GM23338 (cell line): ENCODE measurements around the gene GIPC2. TPM values are rescaled to one million over a fixed set of nuclear protein-coding genes. Genes with fewer than 3 reads are reported as not detected.

ENCODE experiments used
- ATAC-seq: fragments of 200-7000 bp; cut with Tn5 transposase; 3 replicates; pipeline ENCODE4 v1.9.1; 2020
- DNase-seq: peaks from one replicate; pipeline ENCODE4 v3.0.0-alpha.2; 2015; ENCODE audit warnings: low spot score
- H2AFZ ChIP-seq: fragments of 200-600 bp; sonication (generic); 2 replicates; pipeline ENCODE4 v1.8.0; 2016; ENCODE audit warnings: antibody characterized with exemption, mild to moderate bottlenecking, moderate library complexity
- H3F3A ChIP-seq: fragments of 200-600 bp; sonication (generic); replicated peaks from 2 replicates; pipeline ENCODE4 v1.8.0; 2017; ENCODE audit warnings: antibody characterized with exemption, mixed run types, low read depth
- H3K27ac ChIP-seq: fragments of 200-600 bp; sonication (generic); 2 replicates; pipeline ENCODE4 v1.6.1; 2016; ENCODE audit warnings: low read depth
- H3K27me3 ChIP-seq: fragments of 200-600 bp; sonication (generic); 2 replicates; pipeline ENCODE4 v1.8.0; 2016; ENCODE audit warnings: mild to moderate bottlenecking, mixed run types, moderate library complexity; ENCODE audit not compliant: insufficient read depth
- H3K36me3 ChIP-seq: fragments of 200-600 bp; sonication (generic); 2 replicates; pipeline ENCODE4 v1.8.0; 2016; ENCODE audit warnings: mild to moderate bottlenecking; ENCODE audit not compliant: insufficient read depth
- H3K4me1 ChIP-seq: fragments of 200-600 bp; sonication (generic); 2 replicates; pipeline ENCODE4 v1.8.0; 2016; ENCODE audit warnings: mild to moderate bottlenecking, moderate library complexity; ENCODE audit not compliant: insufficient read depth
- H3K4me2 ChIP-seq: fragments of 200-600 bp; sonication (generic); 2 replicates; pipeline ENCODE4 v1.7.1; 2017; ENCODE audit warnings: mixed run types
- H3K4me3 ChIP-seq: fragments of 200-600 bp; sonication (generic); 2 replicates; pipeline ENCODE4 v1.6.1; 2016; ENCODE audit warnings: mixed run types
- H3K79me2 ChIP-seq: fragments of 200-600 bp; sonication (generic); replicated peaks from 2 replicates; pipeline ENCODE4 v1.8.0; 2017; ENCODE audit warnings: mild to moderate bottlenecking; ENCODE audit not compliant: insufficient read depth
- H3K9me2 ChIP-seq: fragments of 200-600 bp; sonication (generic); 2 replicates; pipeline ENCODE4 v1.8.0; 2017; ENCODE audit not compliant: insufficient read depth
- H4K20me1 ChIP-seq: fragments of 200-600 bp; sonication (generic); replicated peaks from 2 replicates; pipeline ENCODE4 v1.8.0; 2017; ENCODE audit warnings: mild to moderate bottlenecking; ENCODE audit not compliant: insufficient read depth
- H3K27ac Mint-ChIP-seq: 2 replicates; pipeline ENCODE4 v1.8.0; 2020; ENCODE audit warnings: inconsistent platforms, mild to moderate bottlenecking, moderate library complexity, mixed read lengths
- H3K27me3 Mint-ChIP-seq: 3 replicates; pipeline ENCODE4 v1.8.0; 2022; ENCODE audit warnings: low read depth, mild to moderate bottlenecking, moderate library complexity, mixed read lengths, inconsistent platforms; ENCODE audit not compliant: insufficient read depth, poor library complexity
- H3K36me3 Mint-ChIP-seq: 3 replicates; pipeline ENCODE4 v1.8.0; 2021; ENCODE audit warnings: low read depth, mild to moderate bottlenecking, inconsistent platforms, moderate library complexity, mixed read lengths
- H3K4me1 Mint-ChIP-seq: 3 replicates; pipeline ENCODE4 v1.8.0; 2020; ENCODE audit warnings: mild to moderate bottlenecking, inconsistent platforms, mixed read lengths
- H3K4me3 Mint-ChIP-seq: 3 replicates; pipeline ENCODE4 v1.8.0; 2021; ENCODE audit warnings: moderate library complexity, mild to moderate bottlenecking, inconsistent platforms, mixed read lengths
- H3K9me3 Mint-ChIP-seq: 3 replicates; pipeline ENCODE4 v1.8.0; 2020; ENCODE audit warnings: moderate library complexity, mild to moderate bottlenecking, inconsistent platforms, mixed read lengths
- CREB1 ChIP-seq: fragments of 250-450 bp; sonication (Bioruptor Pico); IDR thresholded peaks from 2 replicates; pipeline ENCODE4 v1.5.0; 2020; ENCODE audit warnings: low read depth, mild to moderate bottlenecking, moderate library complexity
- EZH2 ChIP-seq: fragments of 200-600 bp; sonication (generic); IDR thresholded peaks from one replicate; pipeline ENCODE4 v1.8.0; 2017; ENCODE audit warnings: antibody characterized with exemption, mild to moderate bottlenecking, low read depth; ENCODE audit not compliant: unreplicated experiment
- EZH2phosphoT487 ChIP-seq: fragments of 200-600 bp; sonication (generic); IDR thresholded peaks from one replicate; pipeline ENCODE4 v1.8.1; 2018; ENCODE audit warnings: antibody characterized with exemption; ENCODE audit not compliant: unreplicated experiment
- JUNB ChIP-seq: IDR thresholded peaks from one replicate; pipeline ENCODE4 v1.6.1; 2016; ENCODE audit warnings: antibody characterized with exemption; ENCODE audit not compliant: unreplicated experiment
- NANOG ChIP-seq: IDR thresholded peaks from 2 replicates; pipeline ENCODE4 v1.6.1; 2016; ENCODE audit warnings: antibody characterized with exemption, borderline replicate concordance
- POLR2AphosphoS5 ChIP-seq: IDR thresholded peaks from 2 replicates; pipeline ENCODE4 v1.6.1; 2016; ENCODE audit warnings: antibody characterized with exemption, low read depth
- ZNF331 ChIP-seq: fragments of 250-450 bp; sonication (Bioruptor Pico); IDR thresholded peaks from 2 replicates; pipeline ENCODE4 v1.5.0; 2020; ENCODE audit warnings: low read depth, mild to moderate bottlenecking, moderate library complexity
- polyA plus RNA-seq: library from polyadenylated mRNA; unstranded; fragments of >200 nt; fragmentation: Nextera tagmentation; extraction: Ambion mirVana; gene quantifications from 2 replicates; pipeline ENCODE4 v1.2.1, GENCODE V29; 2016
- total RNA-seq: library from RNA; depleted of rRNA; stranded (reverse); fragments of >200 nt; shearing (Covaris generic); gene quantifications from 2 replicates; pipeline ENCODE4 v1.2.3, GENCODE V29; 2014
- TF ChIP-seq, protein P1 (sequence below): fragments of 250-450 bp; sonication (Bioruptor Pico); IDR thresholded peaks from 2 replicates; pipeline ENCODE4 v1.5.0; 2020; ENCODE audit warnings: mild to moderate bottlenecking, moderate library complexity
- TF ChIP-seq, protein P2 (sequence below), 2 experiments: fragments of 200-600 bp in 1 of 2; sonication (generic) in 1 of 2; conservative IDR thresholded peaks; 2 replicates each; pipeline versions ENCODE4 v1.5.1 to v1.6.1; 2016 to 2017; ENCODE audit warnings: antibody characterized with exemption in 2 of 2, low read depth in 2 of 2, mild to moderate bottlenecking in 2 of 2, moderate library complexity in 1 of 2

GIPC2 gene
- total and polyA plus RNA-seq, 2 experiments from 2014 or later = 1.2 to 1.5 TPM

DNA sequence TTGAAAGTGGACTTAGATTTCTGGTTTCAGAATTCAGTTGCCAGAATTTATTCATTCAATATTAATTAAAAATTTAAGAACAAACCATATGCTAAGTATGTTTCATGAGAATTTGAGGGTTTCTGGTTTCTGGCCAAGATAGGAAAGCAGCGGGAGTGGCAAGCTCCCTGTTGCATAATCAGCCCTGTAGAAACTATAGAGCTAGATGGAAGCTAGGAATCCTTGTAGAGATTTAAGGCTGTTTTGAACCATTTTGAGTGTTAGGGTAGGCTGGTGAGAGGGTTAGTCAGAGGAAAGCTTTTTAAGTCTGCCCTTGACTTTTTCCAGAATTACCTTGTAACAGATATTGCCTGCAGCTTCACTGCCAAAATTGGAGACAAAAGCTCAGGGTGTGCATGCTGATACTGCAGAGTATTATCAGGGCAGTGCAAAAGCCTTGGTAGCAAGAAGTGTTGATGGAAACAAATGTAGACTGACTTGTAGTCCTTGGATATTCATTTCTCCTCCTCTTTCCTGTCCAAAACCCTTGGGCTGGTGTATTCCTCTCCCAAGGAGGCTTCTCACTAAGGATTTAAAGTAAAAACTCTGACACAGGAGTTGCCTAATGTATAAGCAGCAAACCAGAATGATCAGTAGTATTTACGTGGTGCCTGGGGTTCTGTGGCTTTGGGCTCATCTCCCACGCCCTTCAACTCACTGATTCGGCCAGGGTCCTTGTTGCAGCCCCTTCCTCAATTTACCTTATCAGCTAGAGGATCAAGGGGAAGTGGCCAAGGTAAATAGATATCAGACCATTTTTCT, 12.6 kb upstream of the GIPC2 start:
- Histone ChIP-seq H4K20me1 (no peaks in the 10 kb centered on the region), H3K79me2 (no peaks in the 10 kb centered on the region), H3K27me3 (no peaks in the 10 kb centered on the region), H3K4me2 (no peak overlapping the region), H3K9me2 (no peaks in the 10 kb centered on the region), H3K27ac (no peak overlapping the region), H3K4me1 (no peaks in the 10 kb centered on the region), H3F3A (no peaks in the 10 kb centered on the region), H2AFZ (peak overlapping the region; percentile 53; the same call in 1 of the 2 replicates), H3K4me3 (no peak overlapping the region), H3K36me3 (no peaks in the 10 kb centered on the region)
- Mint-ChIP-seq H3K4me3 (no peak overlapping the region), H3K36me3 (no peaks in the 10 kb centered on the region), H3K9me3 (no peaks in the 10 kb centered on the region), H3K27me3 (no peaks in the 10 kb centered on the region), H3K4me1 (no peaks in the 10 kb centered on the region), H3K27ac (no peak overlapping the region)
- DNase-seq (no peak), ATAC-seq (no peak)
- TF ChIP-seq, protein P1, sequence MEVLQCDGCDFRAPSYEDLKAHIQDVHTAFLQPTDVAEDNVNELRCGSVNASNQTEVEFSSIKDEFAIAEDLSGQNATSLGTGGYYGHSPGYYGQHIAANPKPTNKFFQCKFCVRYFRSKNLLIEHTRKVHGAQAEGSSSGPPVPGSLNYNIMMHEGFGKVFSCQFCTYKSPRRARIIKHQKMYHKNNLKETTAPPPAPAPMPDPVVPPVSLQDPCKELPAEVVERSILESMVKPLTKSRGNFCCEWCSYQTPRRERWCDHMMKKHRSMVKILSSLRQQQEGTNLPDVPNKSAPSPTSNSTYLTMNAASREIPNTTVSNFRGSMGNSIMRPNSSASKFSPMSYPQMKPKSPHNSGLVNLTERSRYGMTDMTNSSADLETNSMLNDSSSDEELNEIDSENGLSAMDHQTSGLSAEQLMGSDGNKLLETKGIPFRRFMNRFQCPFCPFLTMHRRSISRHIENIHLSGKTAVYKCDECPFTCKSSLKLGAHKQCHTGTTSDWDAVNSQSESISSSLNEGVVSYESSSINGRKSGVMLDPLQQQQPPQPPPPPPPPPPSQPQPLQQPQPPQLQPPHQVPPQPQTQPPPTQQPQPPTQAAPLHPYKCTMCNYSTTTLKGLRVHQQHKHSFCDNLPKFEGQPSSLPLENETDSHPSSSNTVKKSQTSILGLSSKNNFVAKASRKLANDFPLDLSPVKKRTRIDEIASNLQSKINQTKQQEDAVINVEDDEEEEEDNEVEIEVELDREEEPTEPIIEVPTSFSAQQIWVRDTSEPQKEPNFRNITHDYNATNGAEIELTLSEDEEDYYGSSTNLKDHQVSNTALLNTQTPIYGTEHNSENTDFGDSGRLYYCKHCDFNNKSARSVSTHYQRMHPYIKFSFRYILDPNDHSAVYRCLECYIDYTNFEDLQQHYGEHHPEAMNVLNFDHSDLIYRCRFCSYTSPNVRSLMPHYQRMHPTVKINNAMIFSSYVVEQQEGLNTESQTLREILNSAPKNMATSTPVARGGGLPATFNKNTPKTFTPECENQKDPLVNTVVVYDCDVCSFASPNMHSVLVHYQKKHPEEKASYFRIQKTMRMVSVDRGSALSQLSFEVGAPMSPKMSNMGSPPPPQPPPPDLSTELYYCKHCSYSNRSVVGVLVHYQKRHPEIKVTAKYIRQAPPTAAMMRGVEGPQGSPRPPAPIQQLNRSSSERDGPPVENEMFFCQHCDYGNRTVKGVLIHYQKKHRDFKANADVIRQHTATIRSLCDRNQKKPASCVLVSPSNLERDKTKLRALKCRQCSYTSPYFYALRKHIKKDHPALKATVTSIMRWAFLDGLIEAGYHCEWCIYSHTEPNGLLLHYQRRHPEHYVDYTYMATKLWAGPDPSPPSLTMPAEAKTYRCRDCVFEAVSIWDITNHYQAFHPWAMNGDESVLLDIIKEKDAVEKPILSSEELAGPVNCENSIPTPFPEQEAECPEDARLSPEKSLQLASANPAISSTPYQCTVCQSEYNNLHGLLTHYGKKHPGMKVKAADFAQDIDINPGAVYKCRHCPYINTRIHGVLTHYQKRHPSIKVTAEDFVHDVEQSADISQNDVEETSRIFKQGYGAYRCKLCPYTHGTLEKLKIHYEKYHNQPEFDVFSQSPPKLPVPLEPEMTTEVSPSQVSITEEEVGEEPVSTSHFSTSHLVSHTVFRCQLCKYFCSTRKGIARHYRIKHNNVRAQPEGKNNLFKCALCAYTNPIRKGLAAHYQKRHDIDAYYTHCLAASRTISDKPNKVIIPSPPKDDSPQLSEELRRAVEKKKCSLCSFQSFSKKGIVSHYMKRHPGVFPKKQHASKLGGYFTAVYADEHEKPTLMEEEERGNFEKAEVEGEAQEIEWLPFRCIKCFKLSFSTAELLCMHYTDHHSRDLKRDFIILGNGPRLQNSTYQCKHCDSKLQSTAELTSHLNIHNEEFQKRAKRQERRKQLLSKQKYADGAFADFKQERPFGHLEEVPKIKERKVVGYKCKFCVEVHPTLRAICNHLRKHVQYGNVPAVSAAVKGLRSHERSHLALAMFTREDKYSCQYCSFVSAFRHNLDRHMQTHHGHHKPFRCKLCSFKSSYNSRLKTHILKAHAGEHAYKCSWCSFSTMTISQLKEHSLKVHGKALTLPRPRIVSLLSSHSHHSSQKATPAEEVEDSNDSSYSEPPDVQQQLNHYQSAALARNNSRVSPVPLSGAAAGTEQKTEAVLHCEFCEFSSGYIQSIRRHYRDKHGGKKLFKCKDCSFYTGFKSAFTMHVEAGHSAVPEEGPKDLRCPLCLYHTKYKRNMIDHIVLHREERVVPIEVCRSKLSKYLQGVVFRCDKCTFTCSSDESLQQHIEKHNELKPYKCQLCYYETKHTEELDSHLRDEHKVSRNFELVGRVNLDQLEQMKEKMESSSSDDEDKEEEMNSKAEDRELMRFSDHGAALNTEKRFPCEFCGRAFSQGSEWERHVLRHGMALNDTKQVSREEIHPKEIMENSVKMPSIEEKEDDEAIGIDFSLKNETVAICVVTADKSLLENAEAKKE = no peak
- no peak for TF ChIP-seq ZNF331
- no peak for TF ChIP-seq CREB1 (CRISPR knock-in tag)
- TF ChIP-seq EZH2 = no peak
- TF ChIP-seq NANOG = no peak
- no peak for TF ChIP-seq JUNB
- TF ChIP-seq POLR2AphosphoS5 = no peak
- TF ChIP-seq EZH2phosphoT487 = no peak
- TF ChIP-seq, protein P2, sequence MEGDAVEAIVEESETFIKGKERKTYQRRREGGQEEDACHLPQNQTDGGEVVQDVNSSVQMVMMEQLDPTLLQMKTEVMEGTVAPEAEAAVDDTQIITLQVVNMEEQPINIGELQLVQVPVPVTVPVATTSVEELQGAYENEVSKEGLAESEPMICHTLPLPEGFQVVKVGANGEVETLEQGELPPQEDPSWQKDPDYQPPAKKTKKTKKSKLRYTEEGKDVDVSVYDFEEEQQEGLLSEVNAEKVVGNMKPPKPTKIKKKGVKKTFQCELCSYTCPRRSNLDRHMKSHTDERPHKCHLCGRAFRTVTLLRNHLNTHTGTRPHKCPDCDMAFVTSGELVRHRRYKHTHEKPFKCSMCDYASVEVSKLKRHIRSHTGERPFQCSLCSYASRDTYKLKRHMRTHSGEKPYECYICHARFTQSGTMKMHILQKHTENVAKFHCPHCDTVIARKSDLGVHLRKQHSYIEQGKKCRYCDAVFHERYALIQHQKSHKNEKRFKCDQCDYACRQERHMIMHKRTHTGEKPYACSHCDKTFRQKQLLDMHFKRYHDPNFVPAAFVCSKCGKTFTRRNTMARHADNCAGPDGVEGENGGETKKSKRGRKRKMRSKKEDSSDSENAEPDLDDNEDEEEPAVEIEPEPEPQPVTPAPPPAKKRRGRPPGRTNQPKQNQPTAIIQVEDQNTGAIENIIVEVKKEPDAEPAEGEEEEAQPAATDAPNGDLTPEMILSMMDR (conservative IDR thresholded peaks at IDR 0.05; ENCODE audit: low read depth in 2 of 2) = no peak
